ENCODE data around the gene RAX.

- peak; percentile 35 for TF ChIP-seq CTCF (conservative IDR thresholded peaks at IDR 0.05; ENCODE audit: low read depth, low read length)
- TF ChIP-seq USF2 (IDR thresholded peaks at IDR 0.05; ENCODE audit: low read depth, low read length), result no peak
- no peak for TF ChIP-seq POLR2A (IDR thresholded peaks at IDR 0.05; ENCODE audit: low read depth, low read length)
- TF ChIP-seq FOS (IDR thresholded peaks at IDR 0.05; ENCODE audit: low read depth, low read length), result no peak
- TF ChIP-seq MXI1 (IDR thresholded peaks at IDR 0.05; ENCODE audit: borderline replicate concordance, low read depth, low read length), result no peak
- no peak for TF ChIP-seq BHLHE40 (IDR thresholded peaks at IDR 0.05; ENCODE audit: low read depth, low read length)
- TF ChIP-seq CEBPB (IDR thresholded peaks at IDR 0.05; ENCODE audit: low read depth, low read length), result no peak
- TF ChIP-seq RFX5 (IDR thresholded peaks at IDR 0.05; ENCODE audit: low read depth, low read length), result no peak
- TF ChIP-seq ELK1 (IDR thresholded peaks at IDR 0.05; ENCODE audit: borderline replicate concordance, low read depth, low read length), result no peak
Observed at GRCh38 chr18:59268721-59269562, 4.3 kb downstream of the RAX start.

Measured in IMR-90 (cell line).